Measurements from ENCODE around the gene CCDC13.
A peak's percentile ranks its signal among the peaks of the same experiment; 100 is the strongest.

Gene CCDC13

DNA sequence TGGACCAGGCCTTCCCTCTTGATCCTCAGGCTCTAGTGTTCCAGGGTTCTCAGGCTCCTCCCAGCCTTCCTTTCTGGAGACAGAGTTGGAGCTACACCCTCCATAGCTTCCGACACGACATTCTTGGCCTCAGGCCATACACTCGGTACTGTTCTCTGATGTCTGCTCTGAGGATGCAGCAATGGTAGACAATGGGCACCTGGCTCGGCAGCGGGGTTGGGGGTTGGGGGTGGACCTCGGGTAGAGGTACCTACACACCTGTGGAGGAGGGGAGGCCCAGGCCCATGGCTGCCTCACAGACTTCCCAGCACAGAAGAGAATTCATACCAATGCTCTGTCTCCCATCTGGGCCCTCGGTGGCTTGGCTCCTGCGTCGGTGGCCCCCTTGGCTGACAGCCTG is 21.4 kb downstream of the CCDC13 start:
- DNase-seq = no peak

DNA sequence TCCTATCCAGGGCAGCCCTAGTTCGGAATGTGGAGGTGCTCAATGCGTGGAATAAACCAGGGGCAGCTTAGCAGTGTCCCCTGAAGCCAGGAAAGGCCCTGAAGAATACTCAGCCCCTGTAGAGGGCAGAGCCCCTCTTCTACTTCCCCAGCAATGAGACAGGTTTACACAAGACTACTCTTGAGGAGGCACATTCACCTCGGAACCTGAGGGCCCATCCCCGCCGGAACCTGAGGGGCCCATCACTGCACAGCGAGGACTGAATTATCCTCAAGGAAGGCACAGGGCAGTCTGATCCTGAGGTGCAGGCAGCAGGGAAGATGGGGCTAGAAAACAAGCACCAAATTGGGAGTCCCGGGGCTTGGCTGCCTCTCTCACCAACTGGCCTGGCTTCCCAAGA is 22.2 kb downstream of the CCDC13 start:
- DNase-seq = no peak

DNA sequence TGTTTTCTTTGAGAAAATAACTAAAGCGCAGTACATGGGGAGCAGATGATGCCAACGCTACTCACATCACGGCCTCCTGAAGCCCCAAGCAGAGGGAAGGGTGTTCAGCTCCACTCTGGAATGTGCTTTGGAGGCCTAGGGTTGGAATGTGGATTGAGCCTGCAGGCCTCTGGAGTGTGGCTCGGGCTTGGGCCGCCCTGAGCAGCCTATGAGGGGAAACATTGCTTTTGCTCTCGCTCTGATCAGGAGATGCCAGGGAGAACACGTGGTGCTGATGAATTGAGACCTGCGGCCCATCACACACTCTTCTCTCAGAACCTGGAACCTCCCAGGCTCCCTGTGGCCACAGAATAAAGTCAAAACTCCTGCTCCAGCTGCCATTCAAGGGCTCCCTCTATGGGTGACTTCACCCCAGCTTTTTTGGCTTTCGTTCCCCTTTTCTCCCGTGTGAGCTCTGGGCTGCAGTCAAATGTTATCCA is 23.3 kb downstream of the CCDC13 start:
- no peak for DNase-seq

DNA sequence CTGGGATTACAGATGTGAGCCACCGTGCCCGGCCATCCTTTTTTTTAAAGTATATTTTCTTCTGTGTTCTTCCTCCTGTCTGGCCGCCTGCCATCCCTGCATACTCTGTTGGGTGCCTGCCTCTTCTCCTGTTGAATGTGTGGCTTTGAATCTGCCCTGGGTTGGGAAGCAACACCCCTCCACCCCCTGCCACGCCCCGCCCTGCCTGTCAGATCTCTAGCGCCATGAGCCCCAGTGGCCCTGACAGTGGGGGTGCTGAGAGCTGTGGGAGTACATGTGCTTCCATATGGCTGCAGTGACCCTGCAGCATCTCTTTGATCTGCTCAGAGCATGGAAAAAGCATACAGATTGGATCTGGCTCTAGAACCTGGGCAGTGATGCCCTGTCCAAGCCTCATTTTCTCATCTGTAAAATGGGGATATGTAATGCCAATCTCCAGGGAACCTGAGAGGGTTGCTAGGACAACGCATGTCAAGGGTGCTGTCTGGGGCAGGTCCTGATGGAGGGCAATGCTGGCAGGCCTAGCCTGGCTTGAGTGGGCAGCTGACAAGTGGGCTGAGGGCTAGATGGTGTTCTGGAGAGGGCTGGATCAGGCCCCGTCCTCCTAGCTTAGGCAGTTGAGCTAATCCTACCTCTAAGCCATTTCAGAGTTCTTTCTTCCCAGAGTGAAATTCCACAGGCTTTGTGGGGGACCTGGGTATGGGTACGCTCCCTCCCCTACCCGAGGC is 23.9 kb downstream of the CCDC13 start:
- DNase-seq = no peak

DNA sequence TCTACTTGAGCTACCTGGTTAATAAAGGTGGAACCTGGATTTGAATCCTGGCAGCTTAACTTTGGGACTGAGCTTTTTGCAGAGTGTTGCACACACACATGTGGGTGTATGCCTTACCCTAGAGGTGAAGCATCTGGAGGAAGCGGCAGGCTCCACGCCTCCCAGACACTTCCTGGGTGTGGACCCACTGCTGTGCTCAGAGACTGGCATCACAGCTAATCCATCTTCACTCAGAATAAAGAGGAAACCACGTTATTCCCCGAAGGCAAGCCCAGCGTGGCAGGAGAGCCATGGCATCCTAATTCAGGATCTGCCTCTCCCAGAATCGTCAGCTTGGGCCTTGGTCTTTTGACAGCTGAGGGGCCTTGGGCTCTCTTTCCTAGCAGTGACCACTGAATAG is 25.5 kb downstream of the CCDC13 start:
- no peak for DNase-seq

DNA sequence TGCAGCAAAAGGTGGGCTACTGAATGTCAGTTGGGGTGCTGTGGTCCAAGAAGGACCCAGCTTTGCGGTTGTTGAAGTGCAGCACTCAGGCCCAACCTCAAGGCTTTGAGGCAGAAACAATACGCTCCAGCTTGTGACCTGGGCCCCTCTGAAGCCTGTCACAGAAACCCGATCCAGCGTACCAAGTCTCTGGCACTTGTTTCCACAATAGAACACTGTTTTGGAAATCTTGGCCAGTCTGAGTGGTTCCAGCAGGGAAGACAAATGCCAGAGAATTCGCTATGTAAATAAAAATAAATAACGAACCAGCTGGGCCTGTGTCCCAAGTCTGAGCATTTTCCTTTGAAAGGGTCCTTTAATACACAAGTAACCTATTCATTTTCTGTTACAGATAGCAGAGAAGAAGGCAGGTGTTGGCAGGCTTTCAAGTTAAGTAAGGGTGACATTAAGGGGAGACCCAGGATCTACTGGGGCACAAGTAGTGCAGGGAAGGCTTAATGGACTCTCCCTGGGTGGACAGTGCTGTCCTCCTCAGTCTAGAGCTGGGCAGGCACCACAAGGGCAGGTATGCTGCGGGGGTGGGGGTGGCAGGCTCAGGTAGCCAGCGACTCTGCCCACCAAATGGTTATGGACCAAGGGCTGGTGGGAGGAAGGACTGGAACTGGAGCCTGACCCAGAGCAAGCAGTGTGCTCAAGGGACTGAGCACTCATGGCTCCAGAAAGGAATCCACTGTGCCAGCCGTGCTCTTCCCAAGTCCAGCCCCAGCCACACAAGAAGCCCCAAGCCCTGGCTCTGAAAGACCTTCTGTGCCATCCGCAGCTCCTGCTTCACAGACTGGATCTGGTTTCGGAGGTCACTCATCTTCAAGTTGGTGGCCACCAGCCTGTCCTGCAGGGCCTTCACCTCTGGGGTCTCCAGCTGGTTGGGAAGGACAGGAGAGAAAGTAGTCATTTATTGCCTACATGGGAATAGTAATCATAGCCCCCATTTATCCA is 26.3 kb downstream of the CCDC13 start:
- peak; percentile 67 for DNase-seq

DNA sequence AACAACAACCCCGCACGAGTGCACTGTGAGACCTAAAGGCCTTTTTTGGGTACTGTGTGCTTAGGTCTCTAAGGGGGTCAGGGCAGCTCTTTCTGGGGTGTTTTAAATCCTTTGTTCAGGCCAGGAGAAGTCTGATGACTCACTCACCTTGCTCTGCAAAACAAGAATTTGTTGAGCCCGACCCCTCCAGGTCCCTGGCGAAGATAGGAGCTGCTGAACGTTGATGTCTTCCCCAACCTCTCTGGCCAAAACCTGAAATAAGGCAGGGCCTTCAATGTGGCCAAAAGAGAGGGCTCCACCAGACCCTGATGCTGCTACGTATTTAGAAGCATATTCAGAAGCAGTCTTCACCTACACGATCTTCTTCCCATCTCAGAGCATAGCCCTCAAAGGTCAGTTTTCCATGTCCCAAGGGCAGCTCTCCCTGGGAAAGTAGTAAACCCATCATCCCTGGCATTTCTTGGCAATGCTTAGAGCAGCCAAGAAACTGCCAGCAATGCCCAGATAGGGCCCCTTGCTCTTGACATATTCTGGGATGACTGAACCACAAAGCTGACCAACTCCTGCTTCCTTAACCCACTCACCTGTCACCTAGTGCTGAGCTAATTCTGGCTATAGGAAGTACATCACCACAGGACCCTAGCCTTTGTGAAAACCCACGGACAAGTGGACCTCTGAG is 27.1 kb downstream of the CCDC13 start:
- no peak for DNase-seq

DNA sequence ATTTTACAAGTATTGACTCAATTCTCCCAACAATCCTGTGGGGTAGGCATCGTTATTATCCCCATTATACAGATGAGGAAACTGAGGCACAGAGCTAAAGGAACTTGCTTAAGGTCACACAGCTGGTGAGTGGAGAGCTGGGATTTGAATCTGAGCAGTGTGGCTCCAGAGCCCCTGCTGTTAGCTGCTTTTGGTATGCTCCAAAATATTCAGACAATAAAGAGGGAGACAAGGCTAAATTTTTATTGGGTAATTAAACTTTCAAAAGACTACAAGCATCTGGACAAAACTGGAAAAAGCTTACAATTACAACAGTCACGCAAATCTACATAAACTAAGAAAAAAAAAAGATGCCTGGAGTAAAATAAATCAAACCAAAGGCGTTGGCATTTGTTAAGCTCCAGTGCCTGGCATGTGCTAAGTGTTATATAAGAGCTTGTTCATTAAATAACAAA is 27.7 kb downstream of the CCDC13 start:
- DNase-seq = peak; percentile 20

DNA sequence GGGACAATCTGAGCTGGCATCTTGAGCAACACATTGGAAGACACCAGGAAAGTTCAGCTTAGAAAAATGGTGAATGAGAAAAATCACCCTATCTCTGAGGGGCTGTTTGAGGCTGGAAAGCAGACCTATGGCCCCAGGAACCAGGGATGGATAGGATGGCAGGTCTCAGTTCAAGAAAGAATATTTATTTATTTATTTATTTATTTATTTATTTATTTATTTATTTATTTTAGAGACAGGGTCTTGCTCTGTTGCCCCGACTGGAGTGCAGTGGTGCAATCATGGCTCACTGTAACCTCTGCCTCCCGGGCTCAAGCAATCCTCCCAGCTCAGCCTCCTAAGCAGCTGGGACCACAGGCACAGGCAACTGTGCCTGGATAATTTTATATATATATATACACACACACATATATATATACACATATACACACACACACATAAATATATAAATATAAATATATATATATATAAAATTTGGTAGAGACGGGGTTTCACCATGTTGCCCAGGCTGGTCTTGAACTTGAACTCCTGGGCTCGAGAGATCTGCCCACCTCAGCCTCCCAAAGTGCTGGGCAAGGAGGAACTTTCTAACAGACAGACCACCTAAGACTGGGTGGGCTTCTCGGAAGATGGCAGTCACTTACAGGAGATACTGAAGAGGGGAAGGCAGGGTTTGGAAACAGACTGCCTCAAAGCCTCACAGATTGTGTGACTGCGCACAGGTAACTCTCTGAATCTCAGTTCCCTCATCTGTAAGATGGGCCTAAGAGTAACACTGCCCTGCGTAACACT is 29.7 kb downstream of the CCDC13 start:
- no peak for DNase-seq

DNA sequence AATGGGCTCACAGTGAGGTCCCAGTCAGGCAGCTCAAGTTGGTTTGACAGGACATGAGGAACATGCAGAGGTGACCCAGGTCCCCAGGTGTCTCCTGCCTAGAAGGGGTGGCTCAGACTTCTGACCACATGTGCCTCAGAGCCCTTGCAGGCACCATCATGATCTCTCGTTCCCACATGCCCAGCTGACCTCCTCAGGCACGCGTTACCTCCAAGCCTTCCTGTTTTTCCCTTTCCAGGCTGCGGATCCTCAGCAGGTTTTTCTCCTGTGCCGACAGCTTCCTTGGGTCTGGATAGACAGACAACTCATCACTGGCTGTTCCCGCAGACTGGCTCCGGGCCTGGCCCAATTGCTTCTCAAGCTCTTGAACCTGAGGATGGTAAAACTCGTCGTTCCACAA is 30.4 kb downstream of the CCDC13 start:
- DNase-seq = no peak

DNA sequence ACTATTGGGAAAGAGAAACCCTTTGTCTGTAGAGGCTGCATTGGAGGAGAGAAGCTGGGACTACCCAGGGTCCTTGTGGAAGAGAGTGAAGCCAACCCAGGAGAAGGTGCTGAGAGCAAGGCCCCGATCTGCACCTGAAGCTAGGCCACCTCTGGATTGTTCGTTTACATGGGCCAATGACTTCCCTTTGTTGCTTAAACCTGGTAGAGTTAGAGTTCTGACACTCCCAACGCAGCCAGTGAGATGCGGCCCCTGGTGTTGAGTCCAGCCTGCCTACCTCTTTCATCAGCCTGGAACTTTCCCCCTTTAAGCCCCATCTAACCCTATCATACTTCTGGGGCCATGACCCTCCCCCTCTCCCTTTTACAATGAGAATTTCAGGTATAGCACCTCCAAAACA is 30.8 kb downstream of the CCDC13 start:
- DNase-seq = no peak

DNA sequence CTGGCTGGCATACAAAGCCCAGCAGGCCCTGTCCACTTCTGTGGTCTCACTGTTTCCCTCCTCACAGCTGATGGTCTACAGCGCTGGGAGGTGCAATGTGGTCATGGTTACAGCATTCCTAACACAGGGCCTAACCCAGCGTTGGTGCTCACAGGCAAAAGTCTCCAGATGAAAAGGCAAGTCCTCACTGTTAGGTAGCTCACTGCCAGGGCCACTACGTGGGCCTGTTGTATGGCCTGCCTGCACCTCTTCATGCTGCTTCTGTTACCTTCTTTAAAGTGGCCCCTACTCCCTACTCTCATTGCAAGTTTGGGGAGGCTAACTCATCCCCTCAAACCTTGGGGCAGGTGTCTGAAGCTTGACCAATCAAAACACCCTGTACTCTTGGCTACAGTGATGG is 31.3 kb downstream of the CCDC13 start:
- DNase-seq = no peak

DNA sequence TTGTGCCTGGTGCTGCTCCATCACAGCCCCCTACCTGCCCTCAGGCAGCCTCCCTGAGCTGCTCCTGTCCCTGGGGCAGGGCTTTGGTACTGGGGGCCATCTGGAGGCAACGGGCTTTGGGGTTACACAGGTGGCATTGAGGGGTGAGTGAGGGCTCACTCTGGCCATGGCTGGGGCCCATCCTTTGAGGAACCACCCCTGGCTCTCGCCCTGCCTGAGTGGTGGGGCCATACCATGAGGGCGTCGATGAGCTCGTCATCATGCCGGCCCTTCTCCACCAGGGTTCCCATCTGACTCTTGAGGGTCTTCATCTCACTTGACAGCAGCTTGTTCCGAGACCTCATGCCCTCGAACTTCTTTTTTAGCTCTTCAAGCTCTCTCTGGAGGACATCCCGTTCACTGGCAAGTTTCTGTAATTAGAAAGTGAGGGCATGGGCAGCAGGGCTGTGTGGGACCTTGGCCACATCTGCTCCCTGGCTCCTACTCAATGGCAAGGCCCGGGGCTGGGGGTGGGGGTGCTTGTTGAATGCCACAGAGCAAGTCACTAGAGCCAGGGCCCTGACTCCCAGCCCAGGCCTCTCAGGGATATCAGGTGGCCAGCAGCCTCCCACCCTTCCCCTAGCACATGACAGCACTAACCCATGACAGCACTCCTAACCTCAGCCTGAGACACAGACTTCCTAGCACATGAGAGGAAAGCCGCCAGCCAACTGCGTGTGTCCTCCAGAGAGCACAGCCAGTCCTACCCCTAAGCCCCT is 33.5 kb downstream of the CCDC13 start:
- DNase-seq = no peak

DNA sequence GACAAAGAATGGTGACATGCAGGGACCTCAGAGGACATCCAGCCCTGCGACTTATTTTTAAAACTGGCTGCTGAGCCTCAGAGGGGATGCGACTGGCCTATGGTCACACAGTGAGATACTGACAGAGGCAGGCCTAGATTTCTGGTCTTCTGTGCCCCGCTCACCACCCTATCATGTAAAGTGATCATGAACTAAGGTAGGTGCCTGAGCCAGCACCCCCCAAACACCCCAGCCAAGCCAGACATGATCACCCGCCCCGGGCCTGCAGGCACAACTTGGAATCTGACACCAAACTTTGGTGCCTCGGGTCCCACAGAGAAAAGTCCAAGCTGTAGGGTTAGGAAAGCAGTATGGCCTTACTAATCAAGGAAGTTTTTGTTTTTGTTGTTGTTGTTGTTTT is 36.5 kb downstream of the CCDC13 start:
- DNase-seq = no peak

DNA sequence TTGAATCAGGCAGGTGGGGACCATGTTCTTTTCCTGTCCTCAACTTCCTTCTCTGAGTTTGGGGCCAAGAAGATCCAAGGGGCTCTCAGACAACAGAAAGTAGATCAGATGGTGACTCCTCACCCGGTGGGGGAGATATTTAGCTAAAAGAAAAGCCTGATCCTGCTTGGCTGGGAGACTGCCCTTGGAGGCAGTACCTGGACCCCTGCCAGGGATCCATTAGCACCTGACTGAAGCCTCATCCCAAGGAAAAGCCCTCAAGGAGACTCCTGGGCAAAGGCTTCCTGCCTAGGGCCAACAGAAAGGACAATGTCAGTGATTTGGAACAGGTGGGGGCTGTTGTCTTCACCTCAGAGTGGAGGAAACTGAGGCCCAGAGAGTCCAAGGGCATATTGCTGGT is 37.0 kb downstream of the CCDC13 start:
- DNase-seq = no peak

DNA sequence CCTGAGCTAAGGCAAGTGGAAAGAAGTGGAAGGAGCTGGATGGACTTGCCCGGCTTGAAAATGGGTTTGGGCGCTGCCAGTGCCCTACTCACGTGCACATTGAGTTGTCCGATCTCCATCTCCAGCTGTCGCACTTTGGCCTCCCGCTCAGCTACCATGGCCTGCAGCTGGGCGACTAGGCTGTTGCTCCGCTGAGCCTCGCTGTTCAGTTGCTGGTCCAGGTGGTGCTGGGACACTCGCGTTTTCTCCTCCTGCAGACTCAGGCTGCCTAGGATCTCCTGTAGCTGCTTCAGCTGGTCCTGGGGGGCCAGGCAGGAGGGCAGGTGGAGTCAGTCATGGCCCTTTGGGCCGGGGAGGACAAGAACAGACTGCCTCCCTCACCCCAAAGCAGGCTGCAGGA is 37.4 kb downstream of the CCDC13 start:
- DNase-seq = no peak

DNA sequence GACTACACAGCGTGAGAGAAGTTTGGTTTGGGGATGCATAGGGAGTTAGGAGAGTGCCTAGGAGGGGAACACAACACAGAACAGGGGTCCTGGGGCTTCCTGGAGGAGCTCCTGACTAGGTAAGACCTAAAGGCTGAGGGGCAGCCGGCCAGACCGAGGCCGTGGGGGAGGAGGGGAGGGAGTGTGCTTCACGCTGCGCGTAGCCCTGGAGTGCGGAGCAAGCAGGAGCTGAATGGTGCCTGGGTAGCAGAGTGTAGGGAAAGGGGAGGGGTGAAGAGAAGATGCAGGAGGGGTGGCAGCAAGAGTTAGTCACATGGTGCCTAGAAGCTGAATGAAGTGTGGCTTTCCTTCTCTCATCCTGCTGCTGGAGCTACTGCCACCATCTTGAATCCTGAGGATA is 38.0 kb downstream of the CCDC13 start:
- DNase-seq = no peak

DNA sequence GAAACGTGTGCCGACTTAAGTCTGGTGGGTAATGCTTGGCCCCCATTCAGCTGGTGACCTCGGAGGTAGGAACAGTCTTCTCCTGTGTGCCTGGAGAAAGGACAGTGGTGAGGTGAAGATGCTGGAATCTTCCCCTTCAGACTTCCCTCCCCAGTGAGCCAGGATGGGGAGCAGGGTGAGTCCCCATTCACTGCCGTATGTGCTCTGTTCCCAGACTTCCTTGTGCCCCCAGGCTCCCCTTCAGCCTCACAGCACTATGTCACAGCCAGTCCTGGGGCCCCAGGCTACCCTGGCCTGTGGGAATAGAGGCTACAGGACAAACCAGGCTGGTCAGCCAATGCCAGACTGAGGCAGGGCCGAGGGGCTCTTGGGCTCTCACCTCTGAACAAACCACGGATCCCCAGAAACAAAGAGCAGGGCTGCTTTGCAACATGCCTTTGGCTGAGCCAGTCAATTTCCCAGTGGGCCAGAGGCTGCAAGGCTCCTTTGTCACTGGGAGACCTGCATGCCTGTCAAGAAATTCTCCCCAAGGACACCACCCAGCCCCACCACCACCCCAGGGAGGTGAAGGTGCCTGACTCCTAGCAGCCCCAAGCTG is 38.7 kb downstream of the CCDC13 start:
- DNase-seq = no peak

DNA sequence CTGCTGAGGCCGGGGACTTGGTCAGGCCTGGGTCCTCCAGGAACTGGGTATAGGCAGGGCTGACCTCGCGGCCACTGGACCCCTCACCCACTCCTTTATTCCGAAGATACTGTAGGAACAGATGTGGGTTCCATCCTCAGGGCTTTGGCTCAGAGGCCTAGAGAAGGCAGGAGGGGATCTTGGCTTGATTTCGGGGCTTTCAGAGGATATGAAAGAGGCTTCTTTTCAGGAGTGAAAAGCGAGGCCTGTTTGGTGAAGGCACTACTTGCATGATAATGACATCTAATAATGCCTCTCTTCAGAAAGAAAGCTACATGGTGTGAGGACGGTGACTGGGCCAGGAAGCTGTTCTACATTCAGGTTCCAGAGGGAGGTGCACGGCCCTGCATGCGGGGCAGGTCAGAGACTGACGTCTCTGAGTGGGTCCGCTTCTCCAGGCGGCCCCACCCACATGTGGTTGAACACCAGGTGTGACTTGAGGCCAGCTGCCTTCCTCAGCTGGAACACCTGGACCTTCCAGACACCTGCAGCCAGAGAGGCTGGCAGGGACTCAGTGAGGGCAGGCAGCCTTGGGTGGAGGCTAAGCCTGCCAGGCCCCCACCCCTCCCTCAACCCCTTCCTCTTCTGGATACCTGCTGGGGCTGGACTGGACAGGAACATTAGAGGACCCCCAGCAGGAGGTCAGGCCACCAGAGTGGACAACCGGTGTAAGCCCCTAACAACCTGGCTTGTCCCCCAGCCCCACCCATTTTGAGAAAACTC is 39.4 kb downstream of the CCDC13 start:
- DNase-seq = no peak

DNA sequence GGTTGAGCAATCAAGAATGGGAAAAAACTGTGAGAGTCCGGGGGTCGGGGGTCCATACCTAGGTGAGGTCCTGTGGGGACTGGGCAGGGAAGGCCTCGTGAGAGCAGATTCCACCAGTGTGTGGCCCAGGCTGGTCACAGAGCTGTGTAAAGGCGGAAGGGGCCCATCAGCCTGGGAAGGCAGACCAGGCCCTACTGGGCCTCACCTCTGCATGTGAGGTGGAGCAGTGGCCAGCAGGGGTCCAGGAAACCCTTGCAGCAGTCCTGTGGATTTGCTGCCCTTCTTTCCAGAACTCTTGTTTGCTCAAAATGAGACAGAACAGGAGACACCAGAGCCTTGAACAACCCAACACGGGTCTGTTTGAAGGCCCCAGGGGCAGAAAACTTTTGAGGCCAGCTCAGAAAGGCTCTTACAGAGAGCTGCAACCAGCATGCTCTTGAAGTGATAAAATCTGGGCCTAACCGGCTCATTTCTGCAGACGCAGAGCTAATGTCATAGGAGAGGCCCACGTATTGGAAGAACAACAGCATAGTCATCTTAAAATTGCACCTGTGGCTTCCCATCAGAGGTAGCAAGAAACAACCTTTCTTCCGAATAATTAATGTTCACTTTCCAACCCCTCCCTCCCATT is 40.1 kb downstream of the CCDC13 start:
- DNase-seq = no peak
